AG10803 (cell line): ENCODE data around the gene MYOF.

ENCODE experiments used
- DNase-seq: peaks from one replicate; pipeline ENCODE4 v3.0.0; 2010; ENCODE audit warnings: low read depth
- H3K4me3 ChIP-seq: 2 replicates; pipeline ENCODE4 v1.5.1; 2011; ENCODE audit warnings: mild to moderate bottlenecking, low read length, control low read depth
- TF ChIP-seq, protein P1 (sequence below): conservative IDR thresholded peaks from 2 replicates; pipeline ENCODE4 v1.5.1; 2011; ENCODE audit warnings: mild to moderate bottlenecking, low read length, control low read depth, inconsistent platforms

The MYOF gene

DNA sequence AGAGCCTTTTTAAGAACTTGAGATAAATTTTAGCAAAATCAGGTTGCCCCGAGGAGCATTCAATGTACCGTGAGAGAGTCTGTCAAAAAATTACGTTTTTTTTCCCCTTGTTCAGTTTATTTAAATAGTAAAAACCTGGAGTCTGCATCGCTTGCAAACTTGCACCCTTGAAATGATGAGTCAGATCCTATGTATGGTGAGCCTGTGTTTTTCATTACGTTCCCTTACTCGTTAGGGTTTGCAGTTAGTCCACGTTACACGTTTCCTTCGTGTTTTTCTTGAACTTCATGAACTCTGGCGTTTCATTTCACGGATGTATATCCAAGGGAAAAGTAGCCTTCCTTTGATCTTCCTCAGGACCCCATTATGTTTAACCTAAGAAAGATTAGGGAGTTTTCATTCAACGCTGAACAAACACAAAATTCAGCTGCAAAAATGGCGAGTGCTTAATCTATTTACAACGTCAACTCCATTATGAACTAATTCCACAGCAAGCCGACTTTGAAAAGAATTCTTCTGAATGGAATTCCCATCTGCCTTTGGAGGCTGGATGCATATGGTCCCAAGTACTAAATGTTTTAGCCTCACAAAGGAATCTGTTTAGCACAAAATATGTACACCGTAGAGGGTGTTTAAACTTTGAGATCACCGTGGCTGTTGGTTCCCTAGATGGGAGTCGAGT is 182.4 kb downstream of the MYOF start:
- TF ChIP-seq, protein P1, sequence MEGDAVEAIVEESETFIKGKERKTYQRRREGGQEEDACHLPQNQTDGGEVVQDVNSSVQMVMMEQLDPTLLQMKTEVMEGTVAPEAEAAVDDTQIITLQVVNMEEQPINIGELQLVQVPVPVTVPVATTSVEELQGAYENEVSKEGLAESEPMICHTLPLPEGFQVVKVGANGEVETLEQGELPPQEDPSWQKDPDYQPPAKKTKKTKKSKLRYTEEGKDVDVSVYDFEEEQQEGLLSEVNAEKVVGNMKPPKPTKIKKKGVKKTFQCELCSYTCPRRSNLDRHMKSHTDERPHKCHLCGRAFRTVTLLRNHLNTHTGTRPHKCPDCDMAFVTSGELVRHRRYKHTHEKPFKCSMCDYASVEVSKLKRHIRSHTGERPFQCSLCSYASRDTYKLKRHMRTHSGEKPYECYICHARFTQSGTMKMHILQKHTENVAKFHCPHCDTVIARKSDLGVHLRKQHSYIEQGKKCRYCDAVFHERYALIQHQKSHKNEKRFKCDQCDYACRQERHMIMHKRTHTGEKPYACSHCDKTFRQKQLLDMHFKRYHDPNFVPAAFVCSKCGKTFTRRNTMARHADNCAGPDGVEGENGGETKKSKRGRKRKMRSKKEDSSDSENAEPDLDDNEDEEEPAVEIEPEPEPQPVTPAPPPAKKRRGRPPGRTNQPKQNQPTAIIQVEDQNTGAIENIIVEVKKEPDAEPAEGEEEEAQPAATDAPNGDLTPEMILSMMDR = no peak
- no peak overlapping the region for H3K4me3 ChIP-seq
- DNase-seq = peak; percentile 29

DNA sequence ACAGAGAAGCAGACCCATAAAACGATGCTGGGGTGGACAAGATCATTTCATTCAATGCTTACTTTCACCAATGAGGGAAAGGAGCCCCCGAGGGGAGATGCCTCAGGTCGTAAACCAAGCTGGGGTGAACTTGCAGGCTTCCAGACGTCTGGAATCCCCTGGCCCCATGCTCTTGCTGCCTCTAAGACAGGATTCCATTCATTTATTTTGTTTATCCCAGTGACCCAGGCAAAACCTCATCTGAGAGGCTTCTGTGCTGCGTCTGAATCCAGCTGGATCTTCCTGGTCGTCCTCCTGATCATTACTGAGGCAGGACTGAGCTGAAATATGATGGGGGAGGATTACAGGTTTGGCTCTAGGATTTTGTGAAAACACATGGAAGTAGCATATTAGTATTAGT is 182.9 kb downstream of the MYOF start:
- no peak overlapping the region for H3K4me3 ChIP-seq
- TF ChIP-seq, protein P1 = no peak
- DNase-seq = no peak

DNA sequence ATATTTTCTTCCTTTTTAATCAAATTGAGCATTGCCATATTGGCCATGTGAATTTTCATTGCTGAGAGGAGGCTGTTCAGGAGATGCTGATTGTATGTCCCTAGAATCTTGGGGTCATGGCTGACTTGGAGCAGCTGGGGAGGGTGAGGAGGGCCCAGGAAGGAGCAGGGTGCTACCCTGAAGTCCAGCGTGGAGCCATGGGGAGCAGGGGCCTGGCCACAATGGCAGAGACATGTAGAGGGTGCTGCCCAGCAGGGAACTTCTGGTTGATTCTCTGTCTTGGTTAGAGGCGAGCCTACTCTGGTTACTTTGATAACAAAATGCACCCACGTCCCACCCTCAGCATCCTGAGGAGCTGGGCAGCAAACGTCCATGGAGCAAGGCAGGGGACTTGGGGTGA is 186.0 kb downstream of the MYOF start:
- TF ChIP-seq, protein P1 = no peak

DNA sequence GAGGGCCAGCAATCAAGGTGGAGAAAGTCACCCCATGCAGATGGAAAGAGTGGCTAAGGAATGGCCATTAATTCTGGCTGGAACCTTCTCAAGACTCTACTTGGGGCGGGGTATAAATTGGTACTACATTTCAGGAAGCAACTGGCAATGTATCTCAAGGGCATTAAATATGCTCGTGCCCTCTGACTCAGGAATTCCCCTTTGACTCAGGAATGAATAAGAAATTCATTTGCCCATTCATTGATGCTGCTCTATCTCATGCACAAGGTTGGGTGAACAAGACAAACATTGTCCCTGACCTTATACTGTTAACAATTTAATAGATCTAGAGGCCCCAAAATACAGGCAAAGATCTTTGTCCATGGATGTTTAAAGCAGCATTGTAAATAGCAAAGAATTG is 188.1 kb downstream of the MYOF start:
- no peak for DNase-seq
- H3K4me3 ChIP-seq = no peak overlapping the region
- TF ChIP-seq, protein P1 = no peak

More for the DNA sequence above, 186.0 kb downstream of the MYOF start:
- no peak overlapping the region for H3K4me3 ChIP-seq
- DNase-seq = no peak

DNA sequence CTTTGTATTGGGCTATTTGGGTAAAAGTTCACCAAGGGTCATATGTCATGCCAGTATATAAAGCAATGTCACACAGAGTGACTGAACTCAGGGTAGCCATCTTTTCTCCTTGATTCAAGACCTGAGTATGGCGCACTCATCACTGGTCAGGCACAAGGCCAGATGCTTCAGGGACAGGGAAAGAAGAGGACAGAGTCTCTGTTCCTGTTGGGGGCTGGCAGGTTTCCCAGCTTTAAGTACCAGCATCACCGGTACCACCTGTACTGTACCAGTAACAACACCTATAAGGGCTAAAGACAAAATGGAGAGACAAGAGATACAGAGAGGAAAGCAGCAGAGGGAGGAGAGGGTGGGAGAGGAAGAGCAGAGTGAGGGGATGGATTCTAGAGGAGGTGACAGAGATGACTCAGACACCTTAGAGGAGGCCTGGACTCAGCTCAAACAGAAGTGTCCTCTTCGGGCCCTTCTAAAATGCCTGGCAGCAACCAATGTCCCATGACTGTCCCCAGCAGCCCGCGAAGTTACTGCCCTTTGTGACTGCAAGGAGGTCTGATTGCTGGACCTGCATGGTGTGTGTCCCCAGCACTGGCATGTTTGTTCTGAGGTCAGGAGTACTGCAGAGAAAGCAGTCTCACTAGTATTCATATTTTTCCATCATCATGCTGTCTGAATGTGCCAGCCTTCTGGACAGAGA is 191.3 kb downstream of the MYOF start:
- TF ChIP-seq, protein P1 = no peak
- no peak overlapping the region for H3K4me3 ChIP-seq
- DNase-seq = no peak

DNA sequence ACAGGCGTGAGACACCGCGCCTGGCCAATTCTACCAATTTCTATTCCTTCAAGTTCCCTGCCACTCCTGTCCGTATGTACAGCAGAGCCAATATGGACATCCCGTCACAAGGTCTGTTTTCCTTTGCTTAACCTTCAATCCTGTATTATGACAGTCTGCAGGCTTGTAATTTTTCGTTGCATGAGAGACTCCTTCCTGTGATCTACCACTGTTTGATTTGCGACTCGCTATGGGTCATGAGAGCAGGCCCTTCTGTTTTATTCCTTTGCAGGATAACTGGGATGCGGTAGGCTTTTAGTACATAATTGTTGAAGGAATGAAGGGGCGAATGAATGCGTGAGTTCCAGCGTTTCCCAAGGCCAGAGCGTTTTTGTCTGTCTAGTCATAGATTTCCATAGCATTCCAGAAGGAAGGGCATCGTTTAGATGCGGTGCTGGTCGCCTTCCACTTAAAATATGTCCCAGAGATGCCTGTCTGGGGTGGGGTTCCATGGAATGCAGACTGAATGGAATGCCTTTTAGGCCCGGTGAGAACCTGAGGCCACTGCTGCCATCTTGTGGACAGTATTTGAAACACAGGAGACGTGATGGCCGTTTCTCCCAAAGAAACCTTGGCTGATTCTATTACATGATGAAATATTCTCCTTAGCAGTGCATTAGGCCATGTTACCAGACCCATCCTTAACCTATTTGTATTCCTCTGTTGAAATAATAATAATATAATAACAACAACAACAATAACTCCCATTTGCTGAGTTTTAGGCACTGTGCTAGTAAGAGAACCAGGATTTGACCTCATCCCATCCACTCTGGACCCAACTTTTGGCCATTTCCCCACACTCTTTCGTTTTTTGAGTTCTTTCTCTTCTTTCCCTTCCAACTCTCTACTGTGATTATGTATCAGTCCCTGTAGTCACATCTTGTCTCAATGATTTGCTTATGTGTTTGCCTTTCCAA is 193.2 kb downstream of the MYOF start:
- DNase-seq = peak; percentile 96
- H3K4me3 ChIP-seq = no peak overlapping the region
- TF ChIP-seq, protein P1 = peak; percentile 88
